Measurements from ENCODE around the gene AWAT2.

The AWAT2 gene

DNA sequence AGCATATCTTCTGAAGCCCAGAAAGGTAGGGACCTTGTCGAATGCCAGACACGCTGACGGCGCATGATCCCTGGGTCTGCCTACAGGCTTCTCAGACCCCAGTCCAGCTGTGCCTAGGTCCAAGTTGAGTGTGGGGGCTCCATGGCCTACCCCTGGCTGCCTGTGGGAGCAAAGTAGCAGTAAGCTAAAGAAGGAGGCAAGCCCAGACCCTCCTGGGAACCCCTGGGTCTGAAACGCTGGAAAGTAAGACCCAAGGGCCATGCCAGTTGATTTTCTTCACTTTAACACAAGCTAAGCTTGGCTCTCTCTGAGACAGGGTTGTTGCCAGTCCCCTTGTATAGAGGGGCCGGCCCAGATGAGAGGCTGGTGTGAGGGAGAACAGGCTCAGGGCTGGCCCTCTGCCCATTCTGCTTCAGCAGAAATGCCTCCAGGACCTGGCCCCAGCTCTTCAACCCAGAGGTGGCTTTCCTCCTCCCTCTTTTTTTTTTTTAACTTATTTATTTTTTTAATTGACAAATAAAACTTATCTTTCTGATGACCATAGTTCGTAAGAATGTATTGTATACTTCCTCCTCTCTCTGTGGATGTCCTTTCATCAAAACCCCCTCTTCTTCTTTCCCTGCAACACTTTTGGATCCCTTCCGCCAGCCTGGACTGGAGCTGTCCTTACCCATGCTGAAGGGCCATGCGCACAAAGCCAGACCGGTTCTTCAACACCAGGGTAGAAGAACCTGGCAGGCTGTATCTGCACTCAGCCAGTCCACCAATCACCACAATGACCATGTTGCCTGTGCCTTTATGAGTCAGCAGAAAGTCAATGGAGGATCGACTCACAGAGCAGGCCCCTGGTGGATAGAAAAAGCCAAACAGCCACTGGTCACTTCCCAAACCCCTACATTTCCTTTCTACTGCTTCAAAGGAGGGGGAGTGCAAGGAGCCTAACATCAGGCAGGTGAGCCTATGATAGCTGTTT, 7.1 kb downstream of the AWAT2 start:
- DNase-seq (ENCODE audit: low read depth in 2 of 2, low spot score in 1 of 2): no peak

DNA sequence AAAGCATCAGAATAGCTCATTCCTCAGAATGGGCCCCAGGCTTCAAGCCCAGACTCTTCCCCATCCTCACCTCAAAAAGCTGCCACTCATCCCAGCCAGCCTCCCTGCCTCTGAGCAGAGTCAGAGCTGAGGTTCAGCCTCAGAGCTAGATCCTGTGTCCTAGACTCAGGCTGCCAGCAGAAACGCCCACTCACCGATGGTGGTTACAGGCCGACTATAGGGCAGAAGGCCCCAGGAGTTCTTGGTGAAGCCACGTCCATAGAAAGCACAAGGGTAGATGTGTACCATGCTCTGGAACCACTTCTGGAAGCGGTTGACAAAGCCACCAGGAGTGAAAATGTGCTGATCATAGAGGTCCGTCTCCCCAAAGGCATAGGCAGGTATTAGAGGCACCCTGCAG, 7.7 kb downstream of the AWAT2 start:
- DNase-seq (ENCODE audit: low read depth in 2 of 2, low spot score in 1 of 2): no peak

DNA sequence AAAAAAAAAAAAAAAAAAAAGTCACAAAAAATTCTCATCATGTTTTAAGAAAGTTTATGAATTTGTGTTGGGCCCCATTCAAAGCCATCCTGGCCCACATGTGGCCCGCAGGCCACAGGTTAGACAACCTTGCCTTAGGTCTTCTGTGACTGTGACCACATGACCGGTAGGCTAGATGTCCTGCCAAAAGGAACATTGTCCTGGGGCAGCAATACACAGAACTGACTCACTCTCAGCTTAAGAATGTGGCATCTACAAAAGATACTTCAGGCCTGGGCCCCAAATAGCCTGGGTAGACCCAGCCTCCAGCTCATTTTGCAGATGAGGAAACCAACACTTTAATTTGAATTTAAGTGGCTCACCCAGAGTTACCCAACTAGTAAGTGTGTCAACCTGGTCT, 10.0 kb downstream of the AWAT2 start:
- DNase-seq (ENCODE audit: low read depth in 2 of 2, low spot score in 1 of 2): no peak

DNA sequence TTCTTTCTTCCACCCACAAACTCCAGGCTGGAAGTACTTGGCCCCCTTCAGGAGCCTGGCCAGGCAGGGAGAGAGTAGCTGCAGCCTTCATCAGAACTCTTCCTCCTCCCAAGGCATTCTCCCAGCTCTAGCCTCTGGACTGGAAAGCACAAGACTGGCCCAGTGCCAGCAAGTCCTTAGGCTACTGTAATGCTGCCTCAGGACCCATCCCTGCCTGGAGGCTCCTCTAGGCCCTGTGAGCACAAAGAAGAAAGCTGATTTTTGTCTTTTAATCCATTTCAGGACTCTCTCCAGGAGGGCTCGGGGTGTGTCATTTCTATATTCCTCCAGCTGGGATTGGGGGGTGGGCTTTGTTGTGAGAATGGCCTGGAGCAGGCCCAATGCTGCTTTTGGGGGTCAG, 10.8 kb downstream of the AWAT2 start:
- no peak for DNase-seq (ENCODE audit: low read depth in 2 of 2, low spot score in 1 of 2)

DNA sequence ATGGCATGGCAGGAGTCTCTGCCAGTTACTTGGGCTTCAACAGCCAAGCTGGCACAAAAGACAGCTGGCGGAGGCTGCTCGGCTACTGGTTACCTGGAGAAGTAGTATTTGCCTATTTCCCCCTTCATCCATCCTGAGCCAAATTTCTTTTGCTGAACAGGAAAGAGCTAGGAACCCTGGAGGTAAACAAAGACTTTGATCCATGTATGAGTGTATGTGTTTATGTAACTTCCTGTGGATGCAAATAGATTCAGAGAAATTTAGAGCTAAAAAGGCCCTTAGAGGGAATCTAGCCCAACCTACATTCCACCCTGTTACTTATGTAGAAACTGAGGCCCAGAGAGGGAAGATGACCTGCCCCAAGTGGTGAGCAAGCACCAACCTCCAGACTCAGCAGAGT, 11.2 kb downstream of the AWAT2 start:
- DNase-seq (ENCODE audit: low read depth in 2 of 2, low spot score in 1 of 2): no peak

DNA sequence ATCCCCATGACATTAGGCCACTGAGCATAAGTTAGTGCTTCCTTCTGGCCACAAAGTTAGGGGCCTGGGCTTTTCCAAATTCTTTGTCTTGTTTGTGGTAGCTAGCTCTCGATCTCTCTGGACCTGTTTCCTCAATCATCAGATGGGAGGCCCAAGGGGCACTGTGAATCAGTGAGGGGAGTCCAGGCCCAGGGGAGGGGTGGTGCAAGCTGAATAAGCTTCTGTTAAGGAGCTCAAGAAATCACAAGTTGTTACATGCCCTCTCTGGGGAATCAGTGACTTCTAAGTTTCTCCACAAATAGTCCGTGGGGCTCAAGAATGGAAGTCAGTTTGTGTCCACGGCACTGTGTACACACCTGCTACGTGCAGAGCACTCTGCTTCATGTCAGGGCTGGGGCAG, 15.1 kb downstream of the AWAT2 start:
- no peak for DNase-seq (ENCODE audit: low read depth in 2 of 2, low spot score in 1 of 2)

DNA sequence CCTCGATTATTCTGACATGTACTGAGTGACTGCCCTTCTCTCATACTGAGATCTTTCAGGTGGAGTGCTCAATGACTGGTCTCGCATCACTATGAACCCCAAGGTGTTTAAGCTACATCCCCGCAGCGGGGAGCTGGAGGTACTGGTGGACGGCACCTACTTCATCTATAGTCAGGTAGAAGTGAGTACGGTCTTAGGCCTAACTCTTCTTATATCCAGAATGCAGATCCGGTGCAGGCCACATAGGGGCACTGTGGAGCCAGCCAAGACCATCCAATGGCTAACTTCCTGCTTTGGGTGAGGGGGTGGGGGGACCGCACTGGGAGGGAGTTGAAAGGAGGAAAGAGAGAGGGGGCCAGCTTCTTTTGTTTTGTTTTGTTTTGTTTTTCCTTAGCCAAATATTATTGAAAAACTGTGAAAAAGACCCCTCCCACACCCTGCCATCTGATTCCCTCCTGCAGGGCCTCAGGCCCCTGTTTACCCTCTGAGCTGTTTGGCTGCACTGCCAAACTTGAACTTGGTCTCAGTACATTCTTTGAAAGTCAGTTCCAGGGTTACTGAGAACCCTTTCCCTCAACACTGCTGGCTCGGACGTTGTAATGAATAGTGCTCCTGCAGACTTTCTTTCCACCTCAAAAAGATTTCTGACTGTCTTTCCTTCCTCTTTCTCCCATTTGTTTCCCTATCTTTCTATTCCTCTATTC, 16.2 kb downstream of the AWAT2 start:
- DNase-seq (ENCODE audit: low read depth in 2 of 2, low spot score in 1 of 2): no peak

DNA sequence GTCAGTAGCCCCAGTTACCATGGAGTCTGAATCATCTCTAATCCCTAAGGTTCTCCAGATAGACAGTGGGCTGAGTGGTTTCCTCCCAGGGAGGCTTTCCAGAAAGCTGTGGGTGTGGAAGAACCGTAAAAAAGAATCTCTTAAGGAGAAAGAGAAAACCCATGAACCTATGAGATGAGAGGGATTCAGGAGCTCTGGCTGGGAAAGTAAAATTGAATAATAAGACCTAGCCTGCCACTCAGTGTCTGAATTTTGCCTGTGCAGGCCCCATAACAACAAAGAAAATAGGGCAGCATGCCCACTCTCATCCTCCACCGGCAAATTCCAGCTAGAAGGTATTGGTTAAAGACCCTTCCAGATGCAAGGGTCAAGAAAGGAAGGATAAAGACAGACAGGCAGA, 16.9 kb downstream of the AWAT2 start:
- no peak for DNase-seq (ENCODE audit: low read depth in 2 of 2, low spot score in 1 of 2)

DNA sequence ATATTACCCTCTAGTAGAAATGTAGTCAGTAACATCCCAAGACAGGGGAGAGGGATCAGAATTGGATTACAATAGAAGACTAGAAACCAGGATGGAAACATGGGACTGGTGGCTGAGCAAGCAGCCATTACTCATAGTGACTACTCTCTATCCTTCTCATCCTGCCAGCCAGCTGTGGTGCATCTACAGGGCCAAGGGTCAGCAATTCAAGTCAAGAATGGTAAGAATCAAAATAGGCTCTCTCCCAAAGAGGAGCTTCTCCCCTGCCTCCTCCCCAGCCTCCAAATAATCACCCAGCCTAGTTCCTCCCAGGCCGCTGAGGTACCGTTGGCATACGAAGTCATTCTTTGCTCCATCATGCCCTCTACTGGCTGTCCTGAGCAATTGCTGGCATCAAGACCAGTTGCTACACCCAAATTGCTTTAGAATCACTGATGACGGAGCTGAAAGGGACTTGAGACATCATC, 19.4 kb downstream of the AWAT2 start:
- no peak for DNase-seq (ENCODE audit: low read depth in 2 of 2, low spot score in 1 of 2)

DNA sequence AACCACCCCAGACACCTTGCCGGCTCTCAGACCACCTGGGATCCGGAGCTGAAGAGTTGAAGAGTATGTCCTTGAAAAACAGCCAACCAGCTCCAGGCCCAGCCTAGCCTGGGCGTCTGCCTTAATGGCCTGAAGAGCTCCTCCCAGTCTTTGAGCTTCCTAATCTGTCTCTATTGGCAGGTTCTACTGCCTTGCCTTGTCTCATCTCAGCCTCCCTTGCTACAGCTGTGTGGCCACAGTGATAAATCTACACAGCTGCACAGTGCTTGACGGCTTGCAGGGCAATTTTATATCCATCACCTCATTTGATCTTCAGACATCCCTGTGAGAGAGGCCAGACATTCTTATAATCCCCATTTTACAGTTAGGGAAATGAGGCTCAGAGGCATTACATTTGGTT, 19.9 kb downstream of the AWAT2 start:
- DNase-seq (ENCODE audit: low read depth in 2 of 2, low spot score in 1 of 2): no peak

DNA sequence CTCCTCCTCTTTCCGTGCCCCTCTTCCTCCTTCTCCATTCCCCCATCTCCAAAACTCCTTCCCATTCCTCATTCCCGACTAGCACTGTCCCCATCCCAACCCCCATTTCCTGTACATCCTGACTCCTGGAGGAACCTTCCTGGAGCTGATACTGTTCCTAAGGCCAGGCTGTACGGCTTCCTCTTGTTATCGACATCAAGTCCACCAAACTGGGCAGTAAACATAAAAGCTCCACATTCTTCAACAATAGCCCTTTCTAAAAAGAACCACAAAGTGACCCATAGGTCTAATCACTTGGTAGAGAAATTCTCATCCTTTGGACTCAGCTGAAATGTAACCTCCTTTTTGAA, 22.9 kb downstream of the AWAT2 start:
- DNase-seq (ENCODE audit: low read depth in 2 of 2, low spot score in 1 of 2): no peak

DNA sequence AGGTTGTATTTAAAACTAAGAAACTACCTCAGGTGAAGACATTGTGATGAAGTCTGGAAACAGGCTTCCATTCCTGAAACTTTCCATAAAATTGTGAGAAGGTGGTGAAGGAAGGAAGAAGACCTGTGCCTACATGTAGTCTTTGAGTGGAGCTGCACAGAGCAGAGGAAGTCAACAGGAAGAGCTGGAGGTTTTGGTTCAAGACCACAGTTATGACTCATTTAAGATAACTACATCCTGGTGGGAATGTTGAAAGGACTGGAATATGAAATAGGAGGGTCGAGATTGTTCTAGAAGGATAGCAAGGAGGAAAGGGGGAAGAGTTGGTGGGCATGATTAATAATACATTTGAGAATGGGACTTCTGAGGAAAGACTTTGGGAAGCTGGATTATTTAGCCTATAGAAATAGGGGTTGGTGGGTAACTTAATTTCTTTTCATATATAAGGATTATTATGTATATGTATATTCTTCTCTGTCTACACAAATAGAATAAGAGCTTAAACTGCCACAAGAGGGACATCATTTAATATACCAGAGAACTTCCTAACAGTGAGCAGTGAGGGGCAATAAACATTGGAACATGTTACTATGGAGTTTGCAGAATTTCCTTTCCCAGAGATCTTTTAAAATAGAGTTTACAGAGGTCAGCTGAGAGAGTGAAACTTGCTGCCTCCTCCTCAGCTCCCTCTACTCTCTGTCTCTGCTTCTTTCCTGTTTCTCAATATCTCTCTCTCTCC, 23.5 kb downstream of the AWAT2 start:
- DNase-seq (ENCODE audit: low read depth in 2 of 2, low spot score in 1 of 2): no peak

DNA sequence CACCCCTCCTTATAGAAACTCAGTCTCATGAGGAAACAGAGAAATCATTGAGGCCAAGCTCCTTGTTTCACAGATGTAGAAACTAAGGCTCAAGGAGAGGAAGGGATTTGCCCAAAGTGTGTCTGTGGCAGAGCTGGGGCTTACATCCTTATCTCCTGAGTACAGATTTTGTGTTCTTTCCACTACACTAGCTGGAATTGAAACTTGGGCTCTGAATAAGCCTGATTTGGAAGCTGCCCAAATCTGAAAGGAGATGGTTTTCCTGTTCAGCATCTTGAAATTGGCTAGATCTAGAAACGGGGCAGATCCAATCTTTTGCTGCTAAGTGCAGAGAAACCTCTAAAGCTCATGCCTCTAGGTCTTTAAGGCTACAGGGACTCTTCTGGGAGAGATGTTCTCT, 24.3 kb downstream of the AWAT2 start:
- DNase-seq (ENCODE audit: low read depth in 2 of 2, low spot score in 1 of 2): no peak

DNA sequence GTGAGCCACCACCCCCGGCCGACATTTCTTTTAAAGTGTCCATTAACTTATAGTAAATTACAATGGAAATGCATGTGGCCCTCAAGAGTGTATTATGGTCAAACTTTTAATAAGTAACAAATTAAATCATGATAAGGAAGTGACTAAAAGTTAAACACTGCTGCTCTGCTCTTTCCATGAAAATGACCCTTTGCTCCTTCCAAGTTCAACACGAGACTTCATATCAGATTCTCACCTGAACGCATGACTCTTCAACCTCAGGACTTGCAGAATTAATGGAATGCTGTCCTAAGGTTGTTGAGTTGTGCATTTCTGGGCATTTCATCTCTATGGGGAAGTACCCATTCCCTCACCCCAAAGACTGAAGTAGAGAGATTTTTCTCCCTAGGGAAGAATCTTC, 27.1 kb downstream of the AWAT2 start:
- DNase-seq (ENCODE audit: low read depth in 2 of 2, low spot score in 1 of 2): no peak

DNA sequence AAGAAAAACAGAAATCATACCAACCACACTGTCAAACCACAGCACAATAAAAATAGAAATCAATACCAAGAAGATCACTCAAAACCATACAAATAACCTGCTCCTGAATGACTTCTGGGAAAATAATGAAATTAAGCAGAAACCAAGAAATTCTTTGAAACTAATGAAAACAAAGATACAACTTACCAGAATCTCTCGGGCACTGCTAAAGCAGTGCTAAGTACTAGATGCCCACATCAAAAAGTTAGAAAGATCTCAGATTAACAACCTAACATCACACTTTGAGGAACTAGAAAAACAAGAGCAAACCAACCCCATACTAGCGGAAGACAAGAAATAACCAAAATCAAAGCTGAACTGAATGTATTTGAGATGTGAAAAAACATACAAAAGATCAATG, 33.2 kb downstream of the AWAT2 start:
- DNase-seq (ENCODE audit: low read depth in 2 of 2, low spot score in 1 of 2): no peak

DNA sequence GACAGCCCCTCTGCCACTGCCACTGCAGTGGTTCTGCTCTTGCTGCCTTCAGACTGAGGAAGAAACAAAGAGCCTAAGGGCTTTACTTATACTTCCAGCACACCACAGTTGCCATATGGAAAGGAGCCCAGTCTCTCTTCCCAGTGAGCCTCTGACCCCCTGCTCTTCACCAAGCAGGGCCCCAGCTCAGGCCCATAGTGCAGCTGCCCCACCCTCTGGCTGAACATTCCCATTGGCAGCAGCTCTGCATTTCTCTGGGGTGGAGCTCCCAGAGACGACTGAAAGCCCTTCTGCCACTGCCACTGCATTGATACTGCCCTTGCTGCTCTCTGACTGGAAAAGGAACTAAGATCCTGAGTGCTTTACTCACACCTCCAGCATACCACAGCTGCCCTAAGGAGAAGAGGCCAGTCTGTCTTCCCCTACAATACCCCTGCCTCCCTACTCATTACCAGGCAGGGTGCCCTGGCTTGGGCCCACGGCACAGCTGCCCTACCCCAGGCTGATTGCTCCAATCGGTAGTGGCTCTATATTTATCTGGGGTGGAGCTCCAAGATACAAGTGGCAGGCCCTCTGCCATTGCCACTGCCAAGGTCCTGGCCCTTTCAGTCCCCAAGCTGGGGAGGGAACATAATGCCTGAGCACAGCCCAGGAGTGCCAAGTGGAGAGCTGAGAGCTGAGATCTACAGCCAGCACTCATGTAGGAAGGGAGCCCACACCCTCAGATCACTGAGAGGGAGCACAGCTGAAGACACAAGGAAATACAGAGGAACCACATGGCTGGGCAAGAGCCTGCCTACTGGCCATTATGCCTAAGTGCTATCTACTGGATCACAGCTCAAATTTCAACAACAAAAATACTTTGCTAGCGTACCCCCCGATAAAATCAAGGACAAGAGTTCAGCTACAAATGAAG, 36.0 kb downstream of the AWAT2 start:
- no peak for DNase-seq (ENCODE audit: low read depth in 2 of 2, low spot score in 1 of 2)

DNA sequence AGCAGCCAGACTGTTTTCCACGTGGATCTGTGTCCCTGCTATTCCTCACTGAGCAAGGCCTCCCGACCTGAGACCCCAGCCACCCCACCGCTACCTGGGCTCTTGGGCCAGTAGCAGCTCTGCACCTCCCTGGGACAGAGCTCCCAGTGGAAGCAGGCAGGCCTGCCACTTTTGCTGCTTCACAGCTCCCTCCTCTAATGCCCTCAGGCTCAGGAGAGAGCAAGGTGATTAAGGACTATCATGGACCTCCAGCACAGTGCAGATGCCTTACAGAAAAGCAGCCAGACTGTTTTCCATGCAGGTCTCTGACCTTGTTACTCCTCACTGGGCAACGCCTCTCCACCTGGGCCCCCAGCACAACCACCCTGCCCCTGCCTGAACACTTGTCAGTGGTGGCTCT, 37.0 kb downstream of the AWAT2 start:
- no peak for DNase-seq (ENCODE audit: low read depth in 2 of 2, low spot score in 1 of 2)

DNA sequence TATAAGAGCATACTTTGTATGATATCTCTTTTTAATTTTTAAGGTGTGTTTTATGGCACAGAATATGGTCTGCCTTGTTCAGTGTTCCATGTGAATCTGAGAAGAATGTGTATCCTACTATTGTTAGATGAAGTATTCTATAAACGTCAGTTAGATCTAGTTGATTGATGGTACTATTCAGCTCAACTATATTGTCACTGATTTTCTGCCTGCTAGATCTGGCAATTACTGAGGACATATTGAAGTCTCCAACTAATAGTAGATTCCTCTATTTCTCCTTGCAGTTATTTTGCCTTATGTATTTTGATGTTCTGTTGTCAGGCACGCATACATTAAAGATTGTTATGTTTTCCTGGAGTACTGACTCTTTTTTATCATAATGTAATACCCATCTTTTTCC, 39.8 kb downstream of the AWAT2 start:
- DNase-seq (ENCODE audit: low read depth in 2 of 2, low spot score in 1 of 2): no peak

DNA sequence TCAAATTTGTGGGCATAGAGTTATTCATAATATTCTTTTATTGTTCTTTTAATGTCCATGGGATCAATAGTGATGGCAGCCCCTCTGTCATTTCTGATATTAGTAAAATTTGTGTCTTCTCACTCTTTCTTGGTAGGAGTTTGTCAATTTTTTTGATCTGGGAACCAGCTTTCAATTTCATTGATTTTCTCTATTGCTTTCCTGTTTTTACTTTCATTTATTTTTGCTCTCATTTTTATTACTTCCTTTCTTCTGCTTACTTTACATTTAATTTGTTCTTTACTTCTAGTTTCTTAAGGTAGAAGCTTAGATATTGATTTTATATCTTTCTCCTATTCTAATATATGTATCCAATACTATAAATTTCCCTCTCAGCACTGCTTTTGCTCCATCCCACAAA, 40.7 kb downstream of the AWAT2 start:
- DNase-seq (ENCODE audit: low read depth in 2 of 2, low spot score in 1 of 2): no peak

DNA sequence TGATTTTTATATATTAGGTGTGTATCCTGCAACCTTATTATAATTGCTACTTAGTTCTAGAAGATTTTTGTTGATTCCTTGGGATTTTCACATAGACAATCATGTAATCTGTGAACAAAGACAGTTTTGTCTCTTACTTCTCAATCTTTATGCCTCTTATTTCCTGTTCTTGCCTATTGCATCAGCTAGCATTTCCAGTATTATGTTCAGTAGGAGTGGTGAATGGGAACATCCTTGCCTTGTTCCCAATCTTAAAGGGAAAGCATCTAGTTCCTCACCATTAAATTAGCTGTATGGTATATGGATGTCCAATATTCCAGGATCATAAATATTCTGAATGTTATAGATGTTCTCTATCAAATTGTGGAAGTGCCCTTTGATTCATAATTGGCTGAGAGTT, 41.8 kb downstream of the AWAT2 start:
- no peak for DNase-seq (ENCODE audit: low read depth in 2 of 2, low spot score in 1 of 2)

Measured in stimulated activated CD8-positive, alpha-beta memory T cell treated with anti-CD3 and anti-CD28 coated beads, Interleukin-4, amount 100 ng/mL, for 1 hour (primary cell).